H9 (cell line): ENCODE data around the gene C11orf16. TPM values are rescaled to one million over a fixed set of nuclear protein-coding genes. Genes with fewer than 3 reads are reported as not detected.

ENCODE experiments used
- DNase-seq: peaks from one replicate; pipeline ENCODE4 v3.0.0-alpha.2; 2017
- H2AFZ ChIP-seq: one replicate; pipeline ENCODE4 v1.6.1; 2013; ENCODE audit warnings: mild to moderate bottlenecking, low read length, control low read depth, moderate library complexity
- H2AK5ac ChIP-seq: 2 replicates; pipeline ENCODE4 v1.6.1; 2013; ENCODE audit warnings: low read length, control low read depth, mixed read lengths; ENCODE audit not compliant: insufficient read length
- H2BK120ac ChIP-seq: one replicate; pipeline ENCODE4 v1.6.1; 2013; ENCODE audit warnings: low read depth, mild to moderate bottlenecking, low read length, control low read depth, inconsistent platforms; ENCODE audit not compliant: poor library complexity, severe bottlenecking
- H2BK12ac ChIP-seq: 2 replicates; pipeline ENCODE4 v1.6.1; 2013; ENCODE audit warnings: low read length, control low read depth, mixed read lengths, low read depth; ENCODE audit not compliant: insufficient read length
- H2BK15ac ChIP-seq: 2 replicates; pipeline ENCODE4 v1.6.1; 2013; ENCODE audit warnings: low read depth, low read length, control low read depth
- H2BK20ac ChIP-seq: one replicate; pipeline ENCODE4 v1.6.1; 2013; ENCODE audit warnings: low read depth, mild to moderate bottlenecking, low read length, control low read depth, inconsistent platforms; ENCODE audit not compliant: poor library complexity, severe bottlenecking
- H2BK5ac ChIP-seq: 2 replicates; pipeline ENCODE4 v1.6.1; 2013; ENCODE audit warnings: low read length, control low read depth, mixed read lengths; ENCODE audit not compliant: insufficient read length
- H3K14ac ChIP-seq: 2 replicates; pipeline ENCODE4 v1.6.1; 2013; ENCODE audit warnings: low read length, control low read depth; ENCODE audit not compliant: insufficient read depth
- H3K18ac ChIP-seq: 2 replicates; pipeline ENCODE4 v1.6.1; 2013; ENCODE audit warnings: low read depth, mild to moderate bottlenecking, mixed read lengths, low read length, control low read depth; ENCODE audit not compliant: insufficient read length
- H3K23ac ChIP-seq: 2 replicates; pipeline ENCODE4 v1.6.1; 2013; ENCODE audit warnings: low read length, control low read depth, mixed read lengths, low read depth; ENCODE audit not compliant: insufficient read length
- H3K23me2 ChIP-seq: 2 replicates; pipeline ENCODE4 v1.6.1; 2013; ENCODE audit warnings: low read depth, mild to moderate bottlenecking, mixed read lengths, low read length, control low read depth; ENCODE audit not compliant: insufficient read length, poor library complexity, severe bottlenecking
- H3K27ac ChIP-seq: 2 replicates; pipeline ENCODE4 v1.5.1; 2013; ENCODE audit warnings: low read length, control low read depth, mixed read lengths, low read depth; ENCODE audit not compliant: insufficient read length
- H3K27me3 ChIP-seq: 2 replicates; pipeline ENCODE4 v1.6.1; 2013; ENCODE audit warnings: low read length, control low read depth, inconsistent platforms; ENCODE audit not compliant: insufficient read depth
- H3K4ac ChIP-seq: 2 replicates; pipeline ENCODE4 v1.6.1; 2013; ENCODE audit warnings: low read depth, mild to moderate bottlenecking, control low read depth, inconsistent platforms, low read length, moderate library complexity
- H3K4me1 ChIP-seq: 2 replicates; pipeline ENCODE4 v1.6.1; 2013; ENCODE audit warnings: low read length, control low read depth, inconsistent platforms; ENCODE audit not compliant: insufficient read depth
- H3K4me2 ChIP-seq: 2 replicates; pipeline ENCODE4 v1.6.1; 2013; ENCODE audit warnings: low read length, control low read depth, mixed read lengths; ENCODE audit not compliant: insufficient read length, insufficient read depth
- H3K56ac ChIP-seq: 2 replicates; pipeline ENCODE4 v1.6.1; 2013; ENCODE audit warnings: low read depth, mild to moderate bottlenecking, mixed read lengths, low read length, control low read depth; ENCODE audit not compliant: insufficient read length
- H3K79me1 ChIP-seq: 2 replicates; pipeline ENCODE4 v1.6.1; 2013; ENCODE audit warnings: low read depth, mild to moderate bottlenecking, moderate library complexity, low read length, control low read depth, inconsistent platforms; ENCODE audit not compliant: insufficient read depth, poor library complexity, severe bottlenecking
- H3K79me2 ChIP-seq: 2 replicates; pipeline ENCODE4 v1.6.1; 2013; ENCODE audit warnings: low read length, control low read depth, inconsistent platforms; ENCODE audit not compliant: insufficient read depth
- H3K9ac ChIP-seq: 2 replicates; pipeline ENCODE4 v1.6.1; 2013; ENCODE audit warnings: low read length, control low read depth, mixed read lengths; ENCODE audit not compliant: insufficient read length; ENCODE audit errors: extremely low read depth
- H3K9me3 ChIP-seq: one replicate; pipeline ENCODE4 v1.6.1; 2013; ENCODE audit warnings: low read depth, low read length, inconsistent platforms; ENCODE audit not compliant: control insufficient read depth
- H3T11ph ChIP-seq: one replicate; pipeline ENCODE4 v1.6.1; 2013; ENCODE audit warnings: mild to moderate bottlenecking, low read length, control low read depth, inconsistent platforms
- H4K20me1 ChIP-seq: one replicate; pipeline ENCODE4 v1.6.1; 2013; ENCODE audit not compliant: control insufficient read depth, insufficient read length, insufficient read depth
- H4K5ac ChIP-seq: 2 replicates; pipeline ENCODE4 v1.6.1; 2013; ENCODE audit warnings: low read depth, mild to moderate bottlenecking, mixed read lengths, low read length, control low read depth; ENCODE audit not compliant: insufficient read length
- H4K8ac ChIP-seq: replicated peaks from 2 replicates; pipeline ENCODE4 v1.6.1; 2013; ENCODE audit warnings: low read length, control low read depth, mixed read lengths, low read depth; ENCODE audit not compliant: insufficient read length
- H4K91ac ChIP-seq: 2 replicates; pipeline ENCODE4 v1.6.1; 2013; ENCODE audit warnings: low read depth, mild to moderate bottlenecking, moderate library complexity, mixed read lengths, low read length, control low read depth; ENCODE audit not compliant: insufficient read length
- H3K27ac Mint-ChIP-seq, 3 experiments: 2 replicates in 2 of 3; 3 replicates in 1 of 3; pipeline ENCODE4 v1.8.0; 2020 to 2021; ENCODE audit warnings: mixed read lengths in 3 of 3, mild to moderate bottlenecking in 1 of 3, moderate library complexity in 1 of 3
- H3K27me3 Mint-ChIP-seq: 2 replicates; pipeline ENCODE4 v1.8.0; 2021; ENCODE audit warnings: low read depth, mild to moderate bottlenecking, moderate library complexity, mixed read lengths
- H3K36me3 Mint-ChIP-seq, 3 experiments: 2 replicates in 2 of 3; 3 replicates in 1 of 3; pipeline ENCODE4 v1.8.0; 2020 to 2021; ENCODE audit warnings: low read depth in 3 of 3, mixed read lengths in 3 of 3; ENCODE audit not compliant: insufficient read depth in 1 of 3
- H3K4me1 Mint-ChIP-seq, 2 experiments: 2 replicates each; pipeline ENCODE4 v1.8.0; 2020; ENCODE audit warnings: mixed read lengths in 2 of 2
- H3K4me3 Mint-ChIP-seq, 2 experiments: 2 replicates in 1 of 2; 3 replicates in 1 of 2; pipeline ENCODE4 v1.8.0; 2020 to 2021; ENCODE audit warnings: mild to moderate bottlenecking in 2 of 2, mixed read lengths in 2 of 2, moderate library complexity in 1 of 2
- H3K9me3 Mint-ChIP-seq, 2 experiments: 2 replicates in 1 of 2; 3 replicates in 1 of 2; pipeline ENCODE4 v1.8.0; 2020; ENCODE audit warnings: mild to moderate bottlenecking in 2 of 2, mixed read lengths in 2 of 2, moderate library complexity in 1 of 2
- CTCF ChIP-seq: fragments of 200-600 bp; sonication (generic); conservative IDR thresholded peaks from 3 replicates; pipeline ENCODE4 v1.8.0; 2021; ENCODE audit warnings: antibody characterized with exemption, mild to moderate bottlenecking
- WGBS: extraction: QIAGEN DNeasy Blood & Tissue Kit; methylation state at CpG from one replicate; pipeline ENCODE4 v1.1.7; 2013; ENCODE audit warnings: missing lambda C conversion rate, low lambda C conversion rate, mixed read lengths; ENCODE audit not compliant: insufficient read length; ENCODE audit errors: extremely low coverage; 5-methylcytosine and 5-hydroxymethylcytosine counted together
- total RNA-seq: library from RNA; stranded (reverse); gene quantifications from 2 replicates; pipeline ENCODE4 v1.2.1, GENCODE V29; 2021

The C11orf16 gene
- total RNA-seq, 1 experiment from 2014 or later: 0.15 TPM

- no CpG with 5 or more reads among the region's 2 CpGs for WGBS
- H3K56ac ChIP-seq: no peak overlapping the region
Measured at GRCh38 chr11:8878771-8879170, 54.0 kb downstream of the C11orf16 start.

More at GRCh38 chr11:8878771-8879170, 54.0 kb downstream of the C11orf16 start:
- Histone ChIP-seq H3K79me2 (no peaks in the 10 kb centered on the region), H2BK20ac (no peak overlapping the region), H3K9ac (no peak overlapping the region), H2AFZ (no peak overlapping the region), H4K8ac (no peak overlapping the region), H3K27ac (no peak overlapping the region), H3K4me1 (no peaks in the 10 kb centered on the region), H2BK15ac (no peak overlapping the region), H4K5ac (no peak overlapping the region), H4K20me1 (no peaks in the 10 kb centered on the region), H3K9me3 (no peaks in the 10 kb centered on the region), H2BK12ac (no peak overlapping the region), H4K91ac (no peak overlapping the region), H3K4ac (no peak overlapping the region), H3K18ac (no peak overlapping the region), H3K27me3 (no peaks in the 10 kb centered on the region), H3K23ac (no peak overlapping the region), H3K14ac (no peak overlapping the region), H3K79me1 (no peaks in the 10 kb centered on the region), H2AK5ac (no peak overlapping the region), H2BK120ac (no peak overlapping the region), H3K23me2 (no peaks in the 10 kb centered on the region), H2BK5ac (no peak overlapping the region), H3T11ph (no peak overlapping the region), H3K4me2 (no peak overlapping the region)
- no peak overlapping the region for H3K27ac Mint-ChIP-seq
- no peak for TF ChIP-seq CTCF
- H3K4me1 Mint-ChIP-seq: no peaks in the 10 kb centered on the region
- no peak overlapping the region for H3K4me3 Mint-ChIP-seq
- no peaks in the 10 kb centered on the region; the same call in 1 of the 2 replicates for H3K27me3 Mint-ChIP-seq
- H3K9me3 Mint-ChIP-seq: no peaks in the 10 kb centered on the region
- no peaks in the 10 kb centered on the region for H3K36me3 Mint-ChIP-seq
- no peak for DNase-seq
